Measurements from ENCODE around the gene BGLAP.

Gene BGLAP

DNA sequence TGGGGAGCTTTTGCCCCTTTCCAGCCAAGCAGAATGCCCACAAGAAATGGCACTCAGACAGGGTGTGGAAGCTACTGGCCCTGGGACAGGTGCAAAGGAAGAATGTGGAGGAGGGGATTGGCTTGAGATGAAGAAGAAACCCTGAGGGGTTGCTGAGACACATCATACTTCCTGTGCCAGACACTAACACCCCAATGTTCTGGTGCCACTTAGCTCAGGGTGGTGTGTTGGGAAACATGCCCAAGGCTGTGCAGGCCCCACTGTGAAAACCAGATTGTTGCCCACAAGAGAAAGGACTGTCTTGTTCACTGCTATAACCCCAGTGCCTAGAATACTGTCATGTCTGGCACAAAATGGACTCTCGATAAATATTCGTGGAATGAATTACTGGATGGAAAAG, 15.7 kb downstream of the BGLAP start:
- DNase-seq (ENCODE audit: low read depth) = no peak

DNA sequence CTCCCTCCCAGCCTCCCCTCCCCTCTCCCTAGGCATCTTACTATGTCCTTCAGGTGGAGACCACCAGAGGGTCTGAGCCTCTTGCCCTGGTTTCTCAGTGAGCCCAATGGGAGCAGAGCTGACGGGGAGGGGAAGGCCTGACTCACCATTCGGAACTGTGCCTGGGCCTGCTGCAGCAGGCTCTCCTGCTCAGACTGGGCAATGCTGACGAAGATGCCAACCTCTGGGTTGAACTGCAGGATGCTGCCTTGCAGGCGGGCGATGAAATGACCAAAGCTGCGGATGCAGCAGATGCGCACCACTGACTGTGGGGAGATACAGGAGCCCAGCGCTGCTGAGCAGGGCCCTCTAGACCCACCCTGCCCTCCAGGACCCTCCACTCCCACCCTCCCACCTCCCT, 16.9 kb downstream of the BGLAP start:
- DNase-seq (ENCODE audit: low read depth) = no peak

DNA sequence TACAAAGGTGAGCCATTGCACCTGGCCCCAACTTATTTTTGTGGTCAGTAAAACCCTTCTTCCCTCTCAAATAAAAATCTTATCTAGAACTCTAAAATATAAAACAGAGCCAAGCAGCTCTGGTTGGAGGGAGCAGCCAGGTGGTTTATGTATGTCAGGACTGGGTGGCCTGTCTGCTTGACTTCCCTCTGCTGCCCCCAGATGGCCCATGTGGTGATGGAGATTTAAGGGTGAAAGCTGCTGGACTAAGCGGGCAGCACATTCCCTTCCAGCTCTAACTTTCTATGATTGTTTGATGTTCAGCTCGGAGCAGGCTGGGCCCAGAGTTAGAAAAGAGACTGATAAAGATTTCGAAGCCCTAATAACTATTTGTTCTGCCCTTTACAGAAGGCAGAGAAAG, 17.8 kb downstream of the BGLAP start:
- DNase-seq (ENCODE audit: low read depth) = no peak

DNA sequence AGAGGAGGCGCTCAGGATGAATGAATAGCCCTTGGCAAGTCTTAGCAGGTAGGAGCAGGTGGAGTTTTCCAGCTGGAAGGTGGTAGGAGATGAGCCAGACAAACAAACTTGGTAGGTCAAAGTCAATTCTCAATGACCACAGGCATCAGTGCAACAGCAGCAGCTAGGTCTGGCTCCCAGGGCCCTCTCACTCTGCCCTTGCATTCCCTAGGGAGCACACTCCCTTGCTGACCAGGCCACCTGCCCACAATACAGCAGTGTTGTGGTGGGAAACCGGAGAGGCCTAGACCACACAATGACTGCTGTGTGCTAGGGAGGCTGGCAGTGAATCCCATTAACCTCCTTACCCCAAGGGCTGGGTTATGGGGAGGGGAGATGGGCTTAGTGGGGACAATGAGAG, 18.9 kb downstream of the BGLAP start:
- no peak for DNase-seq (ENCODE audit: low read depth)

DNA sequence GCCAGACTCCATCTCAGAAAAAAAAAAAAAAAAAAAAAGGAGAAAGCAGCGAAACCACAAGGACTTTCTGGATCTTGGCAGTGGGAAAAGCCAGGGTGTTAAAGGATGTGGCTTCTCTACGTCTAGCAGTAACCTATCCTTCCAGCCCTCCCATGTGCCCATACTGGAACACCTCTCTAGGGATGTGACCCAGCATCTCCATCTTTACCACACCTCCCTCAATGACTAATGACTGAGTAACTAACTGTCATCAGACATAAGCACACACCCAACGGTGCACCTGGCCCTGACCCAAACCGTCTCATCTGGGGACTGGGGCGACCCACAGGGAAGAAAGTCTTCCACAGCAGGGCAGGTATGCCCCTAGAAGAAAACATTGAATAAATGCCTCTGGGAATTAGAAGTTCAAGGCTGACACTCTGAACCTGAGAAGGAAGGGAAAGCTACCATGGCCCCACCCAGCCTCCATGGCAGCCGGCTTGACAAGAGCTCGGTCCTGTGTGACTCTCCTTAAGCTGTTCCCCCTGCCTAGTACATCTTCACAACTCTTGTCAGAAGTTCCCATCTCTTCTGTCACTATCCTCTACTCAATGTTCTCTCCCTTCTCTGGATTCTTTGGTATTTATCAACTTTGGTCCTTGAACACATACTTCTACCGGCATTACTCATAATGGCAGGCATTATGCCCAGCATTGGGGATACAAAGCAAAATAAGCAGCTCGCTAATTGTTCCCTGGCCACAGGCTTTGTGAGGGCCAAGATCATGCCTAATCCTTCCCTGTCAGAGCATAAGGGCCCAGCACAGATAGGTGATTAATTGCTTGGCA, 20.7 kb downstream of the BGLAP start:
- no peak for DNase-seq (ENCODE audit: low read depth)

DNA sequence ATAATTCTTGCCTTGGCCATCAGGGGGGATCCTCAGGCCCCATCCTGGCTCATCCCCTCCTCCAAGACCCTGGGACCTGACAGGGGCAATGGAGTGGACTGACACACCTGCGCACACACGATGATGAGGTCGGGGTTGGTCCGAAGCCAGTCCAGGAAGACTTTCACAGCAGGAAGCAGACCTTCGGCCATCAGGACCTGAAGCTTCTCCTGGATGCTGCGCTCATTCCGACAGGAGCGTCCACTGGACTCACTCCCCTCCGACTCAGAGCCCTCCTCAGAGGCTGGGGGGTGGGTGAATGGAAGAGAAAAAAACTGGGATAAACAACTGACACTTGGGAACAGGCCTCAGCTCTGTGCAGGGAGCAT, 21.3 kb downstream of the BGLAP start:
- DNase-seq (ENCODE audit: low read depth) = no peak

DNA sequence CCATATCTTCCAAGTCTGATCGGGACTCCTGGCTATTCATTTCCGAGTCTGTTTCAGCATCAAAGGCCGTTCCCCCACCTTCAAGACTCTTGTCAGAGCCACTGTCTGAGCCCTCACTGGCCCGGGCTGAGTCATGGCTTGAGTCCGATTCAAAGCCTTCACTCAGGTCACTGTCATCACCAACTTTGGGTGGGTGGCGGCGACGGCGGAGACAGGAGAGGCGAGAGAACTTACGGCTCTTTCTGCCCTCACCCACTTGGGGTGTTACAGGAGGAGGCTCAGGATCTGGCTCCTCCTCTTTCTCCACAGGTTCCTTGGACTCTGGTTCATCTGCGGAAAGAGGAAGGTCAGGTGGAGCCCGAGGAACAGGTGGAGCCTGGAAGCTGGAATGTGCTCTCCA, 24.1 kb downstream of the BGLAP start:
- no peak for DNase-seq (ENCODE audit: low read depth)

DNA sequence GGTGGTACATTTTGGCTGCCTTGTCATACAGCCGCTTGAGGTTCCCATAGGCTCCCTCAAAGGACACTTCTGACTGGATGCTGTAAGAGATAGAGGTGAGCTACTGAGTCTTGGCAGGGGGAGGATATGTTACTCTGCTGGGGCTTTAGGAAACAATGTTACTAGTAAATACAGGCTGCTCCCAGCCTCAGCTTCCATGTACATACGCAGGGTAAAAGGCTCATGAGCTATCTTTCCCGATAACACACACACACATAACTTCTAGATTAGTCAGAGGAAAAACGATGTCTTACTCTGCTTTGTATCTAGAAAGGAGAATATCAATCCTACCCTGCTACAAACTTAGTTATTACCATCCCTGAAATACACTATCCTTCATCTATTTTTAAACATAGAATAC, 26.4 kb downstream of the BGLAP start:
- DNase-seq (ENCODE audit: low read depth) = no peak

DNA sequence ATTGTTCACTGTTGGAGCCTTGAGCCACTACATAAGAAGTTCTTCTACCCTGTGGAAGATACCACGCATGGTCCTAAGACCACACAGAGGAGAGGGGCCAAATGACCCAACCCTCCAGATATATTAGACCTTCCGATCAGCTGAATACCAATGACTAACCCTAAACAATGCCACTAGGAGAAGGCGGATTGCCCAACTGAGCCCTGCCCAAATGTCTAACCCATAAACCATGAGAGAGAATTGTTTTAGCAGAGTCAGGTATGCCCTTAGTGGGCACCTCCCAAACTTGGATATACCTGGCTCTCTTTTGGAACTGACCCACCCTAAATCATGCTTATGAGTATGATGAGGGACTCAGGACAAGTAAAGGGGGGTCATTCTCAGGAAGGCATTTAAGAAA, 28.3 kb downstream of the BGLAP start:
- DNase-seq (ENCODE audit: low read depth) = no peak

DNA sequence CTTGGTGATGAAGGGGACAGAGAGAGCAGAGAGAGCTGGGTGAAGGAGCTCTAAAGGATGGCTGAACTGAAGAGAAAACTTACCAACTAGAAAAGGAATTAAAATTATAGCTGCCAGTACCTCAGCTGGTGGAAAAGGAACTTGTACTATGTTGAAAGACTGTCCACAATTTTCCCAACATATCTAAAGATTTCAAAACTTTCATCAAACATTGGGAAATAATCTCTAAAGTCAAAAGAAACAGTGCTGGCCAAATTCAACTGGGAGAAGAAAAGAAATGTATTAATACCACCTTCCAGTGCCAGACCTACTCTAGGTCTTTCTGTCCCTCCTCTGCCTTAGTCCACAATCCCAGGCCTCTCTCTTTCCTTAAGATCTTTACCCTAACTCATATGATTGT, 34.5 kb downstream of the BGLAP start:
- DNase-seq (ENCODE audit: low read depth) = no peak

DNA sequence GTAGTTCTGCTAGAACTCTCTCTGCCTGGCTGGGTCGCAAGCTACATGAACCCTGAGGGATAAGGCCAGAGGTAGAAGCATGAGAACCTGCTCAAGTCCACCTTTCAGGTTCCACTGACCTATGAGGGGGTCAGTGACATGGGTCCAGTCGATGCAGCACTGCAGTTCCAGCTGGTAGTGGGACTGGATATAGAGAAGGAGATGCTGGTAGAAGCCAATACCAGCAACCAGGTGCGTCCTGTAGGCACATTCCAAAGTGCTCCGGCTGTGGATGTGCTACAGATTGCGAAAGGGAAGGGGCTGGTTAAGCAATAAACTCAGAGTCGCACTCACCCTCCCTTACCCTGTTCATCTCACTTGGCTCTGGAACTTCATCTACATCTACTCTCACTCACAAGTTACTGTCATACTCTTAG, 35.0 kb downstream of the BGLAP start:
- no peak for DNase-seq (ENCODE audit: low read depth)

DNA sequence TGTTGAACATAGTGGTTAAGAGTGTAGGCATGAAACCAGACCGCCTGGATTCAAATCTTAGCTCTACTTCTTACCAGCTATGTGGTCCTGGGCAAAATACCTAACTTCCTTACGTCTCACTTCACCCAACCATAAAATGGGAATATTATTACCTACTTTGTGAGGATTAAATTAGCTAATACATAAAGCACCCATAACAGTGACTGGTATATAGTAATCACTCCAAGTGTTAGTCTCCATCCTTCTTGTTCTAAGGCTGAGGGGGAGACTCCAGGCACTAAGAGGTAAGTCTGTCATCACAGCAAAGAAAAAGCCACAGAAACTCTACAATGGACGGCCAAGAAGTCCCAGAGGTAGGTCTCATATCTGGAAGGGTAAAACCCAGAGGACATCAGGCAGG, 37.9 kb downstream of the BGLAP start:
- no peak for DNase-seq (ENCODE audit: low read depth)

DNA sequence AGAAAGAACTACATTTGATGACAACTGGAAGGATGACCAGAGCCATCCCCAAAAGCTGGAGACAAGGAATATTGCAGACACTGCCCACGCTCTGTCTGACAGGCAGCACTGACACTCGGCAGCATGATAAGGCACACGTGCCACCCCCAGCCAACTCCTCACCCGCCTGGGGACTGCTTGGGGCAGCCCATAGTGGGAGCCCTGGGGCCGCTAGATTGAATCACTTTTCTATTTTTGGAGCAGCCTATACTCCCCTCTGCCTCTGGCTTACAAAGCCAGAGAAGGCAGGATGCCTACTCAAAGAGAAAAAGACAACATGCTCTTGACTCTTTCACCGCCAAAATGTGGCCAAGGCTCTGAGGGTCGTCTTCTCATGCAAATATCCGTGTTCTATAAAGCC, 39.3 kb downstream of the BGLAP start:
- DNase-seq (ENCODE audit: low read depth) = no peak

DNA sequence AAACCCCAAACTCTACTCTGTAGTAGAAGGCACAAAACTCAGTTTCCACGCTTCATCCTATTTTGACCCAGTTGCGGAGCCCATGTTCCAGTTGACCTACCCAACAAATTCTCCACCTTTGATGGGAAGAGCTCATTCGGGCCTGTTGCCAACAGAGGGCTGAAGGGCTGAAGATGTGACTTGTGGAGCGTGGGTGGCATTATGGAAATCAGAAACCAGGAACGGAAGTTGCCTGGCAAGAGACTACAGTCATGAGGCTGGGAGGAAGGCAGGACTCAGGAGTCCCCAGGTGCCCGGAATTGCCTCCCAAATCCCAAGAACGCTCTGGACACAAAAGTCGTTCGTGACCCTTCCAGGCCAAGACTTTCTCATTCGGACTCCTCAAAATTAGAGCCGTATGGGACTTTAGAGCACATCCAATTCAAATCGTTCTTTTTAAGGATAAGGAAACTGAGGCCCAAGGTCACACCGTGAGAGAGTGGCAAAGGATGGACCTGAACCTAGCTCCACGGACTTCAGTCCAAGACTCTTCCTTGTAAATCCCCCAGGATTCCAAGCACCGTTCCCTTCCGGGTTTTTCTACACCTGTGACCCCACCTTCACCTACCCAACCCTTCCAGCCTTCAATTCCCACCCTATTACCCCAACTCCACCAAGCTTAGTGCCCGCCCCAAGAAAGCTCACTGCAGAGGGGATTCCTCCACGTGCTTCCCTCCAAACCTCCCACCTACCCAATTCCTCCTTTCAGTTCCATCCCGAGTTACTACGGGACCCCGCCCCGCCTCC, 39.9 kb downstream of the BGLAP start:
- DNase-seq (ENCODE audit: low read depth) = no peak

DNA sequence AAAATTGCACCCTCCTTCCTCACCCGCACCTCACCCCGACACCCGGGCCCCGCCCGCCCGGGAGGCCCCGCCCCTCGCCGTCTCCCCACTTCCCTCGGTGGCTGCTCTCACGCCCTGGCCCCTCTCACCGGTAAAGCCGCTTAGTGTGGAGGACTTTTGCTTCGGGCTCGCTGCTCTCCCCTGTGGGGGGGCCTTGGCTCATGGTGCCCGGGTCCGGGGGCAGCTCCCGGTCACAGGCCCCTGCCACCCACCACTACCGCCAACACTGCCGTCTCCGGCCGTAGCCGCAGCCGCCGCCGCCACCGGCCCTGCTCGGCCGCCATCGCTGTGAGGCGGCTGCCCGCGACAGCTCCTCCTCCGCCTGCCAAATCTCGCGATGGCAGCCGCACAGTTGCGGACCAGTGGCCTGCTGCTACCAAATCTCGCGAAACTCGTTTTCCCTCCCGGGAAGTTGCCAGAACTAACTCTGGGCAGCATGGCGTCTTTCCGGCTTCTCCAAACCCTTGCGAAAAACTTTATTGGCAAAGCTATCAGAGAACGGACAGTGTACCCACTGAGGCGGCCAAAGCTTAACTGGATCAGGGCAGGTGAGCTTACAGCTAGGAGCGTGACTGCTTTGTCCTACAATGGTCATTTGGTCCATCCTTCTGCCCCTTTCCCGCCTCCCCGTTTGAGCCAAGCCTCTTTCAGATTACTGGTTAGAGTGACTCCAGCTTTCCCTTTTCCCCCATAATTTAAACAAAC, 40.7 kb downstream of the BGLAP start, which contains the start of gene SMG5:
TSS of gene SMG5 (minus strand) at position 347 of the 744 bp plus-strand sequence. CDS start at position 202, 145 bp downstream.
- DNase-seq (ENCODE audit: low read depth) = peak; percentile 95

DNA sequence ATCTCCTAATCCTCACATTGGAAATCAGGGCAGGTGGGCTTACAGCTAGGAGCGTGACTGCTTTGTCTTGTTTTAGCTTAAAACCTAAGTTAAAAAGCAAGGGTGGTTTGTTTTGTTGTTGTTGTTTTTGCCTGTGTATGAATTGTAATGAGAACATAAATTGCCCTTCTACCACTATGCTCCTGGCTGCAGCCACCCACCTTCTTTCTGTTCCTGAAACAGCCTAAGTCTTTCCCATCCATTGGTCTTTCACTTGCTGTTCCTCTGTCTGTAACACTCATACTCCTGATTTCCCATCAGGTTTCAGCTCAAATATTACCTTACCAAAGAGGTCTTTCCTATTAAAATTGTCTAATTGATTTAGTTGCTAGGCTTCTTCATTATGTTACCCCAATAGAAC, 41.5 kb downstream of the BGLAP start:
- DNase-seq (ENCODE audit: low read depth) = no peak

DNA sequence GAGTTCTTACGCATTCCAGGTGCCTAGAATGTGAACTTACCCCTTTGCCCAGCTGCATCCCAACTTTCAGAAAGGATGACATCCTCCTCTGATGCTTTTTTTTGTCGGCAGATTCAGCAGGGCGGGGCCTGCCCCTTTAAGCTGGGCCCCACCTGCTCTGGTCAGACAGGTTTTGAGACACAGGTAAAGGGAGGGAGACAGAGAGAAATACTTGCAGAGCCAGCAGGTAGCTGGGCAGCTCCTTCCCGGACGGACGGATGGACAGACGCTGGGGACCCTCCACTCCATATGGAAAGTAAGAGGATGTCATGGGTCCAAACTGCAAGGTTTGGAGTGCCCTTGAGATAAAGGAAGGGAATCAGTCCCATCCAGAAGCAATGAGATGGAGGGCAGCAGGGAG, 42.1 kb downstream of the BGLAP start, which contains the start of gene TMEM79:
TSS of gene TMEM79 (plus strand) at position 214 of the 400 bp plus-strand sequence. CDS start 902 bp downstream, outside the sequence.
- no peak for DNase-seq (ENCODE audit: low read depth)

DNA sequence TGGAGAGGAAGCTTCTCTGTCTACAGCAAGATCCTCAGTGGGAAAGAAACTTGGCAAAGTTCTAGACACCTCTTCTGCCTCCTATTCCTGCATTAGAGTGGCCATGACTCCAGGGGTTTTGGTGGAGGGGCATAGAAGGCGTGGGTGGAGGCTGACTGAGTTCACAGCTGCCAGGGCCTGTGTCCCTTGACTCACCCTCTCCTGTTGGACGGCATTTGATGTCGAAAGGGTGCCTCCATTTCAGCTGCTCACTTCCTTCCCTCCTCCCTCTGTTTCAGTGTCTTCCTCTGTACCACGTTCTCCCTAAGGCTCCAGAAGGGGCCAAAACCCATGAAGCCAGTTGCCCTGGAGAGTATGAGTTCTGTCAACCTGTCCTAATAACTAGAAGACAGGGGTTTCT, 42.8 kb downstream of the BGLAP start:
- DNase-seq (ENCODE audit: low read depth) = no peak

DNA sequence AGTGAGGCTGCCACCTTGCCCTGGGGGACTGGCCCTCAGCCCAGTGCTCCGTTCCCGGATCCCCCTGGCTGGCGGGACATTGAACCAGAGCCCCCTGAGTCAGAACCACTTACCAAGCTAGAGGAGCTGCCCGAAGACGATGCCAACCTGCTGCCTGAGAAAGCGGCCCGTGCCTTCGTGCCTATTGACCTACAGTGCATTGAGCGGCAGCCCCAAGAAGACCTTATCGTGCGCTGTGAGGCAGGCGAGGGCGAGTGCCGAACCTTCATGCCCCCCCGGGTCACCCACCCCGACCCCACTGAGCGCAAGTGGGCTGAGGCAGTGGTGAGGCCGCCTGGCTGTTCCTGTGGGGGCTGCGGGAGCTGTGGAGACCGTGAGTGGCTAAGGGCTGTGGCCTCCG, 43.5 kb downstream of the BGLAP start:
- DNase-seq (ENCODE audit: low read depth) = no peak

DNA sequence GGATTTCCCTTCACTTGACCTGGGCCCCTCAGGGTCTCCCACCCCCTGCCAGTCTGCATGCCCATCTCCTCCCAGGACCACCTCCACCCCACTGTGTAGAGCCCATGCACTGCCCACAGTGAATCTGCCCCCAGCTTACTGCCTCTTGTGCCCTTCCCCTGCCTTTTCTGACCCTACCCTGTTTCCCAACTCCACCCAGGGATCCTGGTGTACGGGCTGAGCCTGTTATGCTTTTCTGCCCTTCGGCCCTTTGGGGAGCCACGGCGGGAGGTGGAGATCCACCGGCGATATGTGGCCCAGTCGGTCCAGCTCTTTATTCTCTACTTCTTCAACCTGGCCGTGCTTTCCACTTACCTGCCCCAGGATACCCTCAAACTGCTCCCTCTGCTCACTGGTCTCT, 44.1 kb downstream of the BGLAP start:
- DNase-seq (ENCODE audit: low read depth) = no peak

DNA sequence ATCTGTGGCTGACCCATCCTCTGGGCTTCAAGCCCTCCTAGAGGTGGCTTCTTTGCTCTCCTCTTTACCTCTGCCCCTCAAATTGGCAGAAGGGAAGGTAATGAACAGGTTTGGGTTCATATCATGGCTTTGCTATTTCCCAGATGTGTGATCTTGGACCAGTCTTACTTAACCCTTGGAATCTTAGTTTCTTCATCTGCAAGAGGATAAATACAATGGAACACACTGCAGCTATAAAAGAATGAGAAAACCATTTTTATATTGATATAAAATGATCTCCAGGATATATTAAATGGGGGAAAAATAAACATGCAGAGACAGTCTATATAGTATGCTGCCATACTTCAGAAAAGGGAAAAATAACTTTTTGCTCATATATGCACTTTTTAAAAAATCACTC, 47.9 kb downstream of the BGLAP start:
- no peak for DNase-seq (ENCODE audit: low read depth)

DNA sequence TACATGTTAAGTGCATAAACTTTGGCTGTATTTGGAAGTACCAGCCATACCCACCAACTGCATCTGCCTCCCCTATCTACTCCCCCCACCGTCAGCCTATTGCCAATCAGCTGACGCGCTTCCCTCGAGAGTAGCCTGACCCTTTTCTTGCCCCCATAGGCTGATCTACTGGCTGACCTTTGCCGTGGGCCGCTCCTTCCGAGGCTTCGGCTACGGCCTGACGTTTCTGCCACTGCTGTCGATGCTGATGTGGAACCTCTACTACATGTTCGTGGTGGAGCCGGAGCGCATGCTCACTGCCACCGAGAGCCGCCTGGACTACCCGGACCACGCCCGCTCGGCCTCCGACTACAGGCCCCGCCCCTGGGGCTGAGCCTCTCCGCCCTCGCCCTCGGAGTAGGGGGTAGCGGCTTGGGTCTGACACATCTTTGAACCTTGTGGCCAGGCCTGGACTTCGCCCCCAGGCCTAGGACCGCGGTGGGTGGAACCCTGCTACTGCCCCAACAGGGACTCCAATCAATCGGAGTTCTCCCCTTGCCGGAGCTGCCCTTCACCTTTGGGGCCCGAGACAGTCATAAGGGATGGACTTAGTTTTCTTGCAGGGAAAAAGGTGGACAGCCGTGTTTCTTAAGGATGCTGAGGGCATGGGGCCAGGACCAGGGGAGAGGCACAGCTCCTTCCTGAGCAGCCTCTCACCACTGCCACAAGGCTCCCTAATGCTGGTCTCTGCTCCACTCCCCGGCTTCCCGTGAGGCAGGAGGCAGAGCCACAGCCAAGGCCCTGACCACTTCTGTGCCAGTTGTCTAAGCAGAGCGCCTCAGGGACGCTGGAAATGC, 49.5 kb downstream of the BGLAP start:
- no peak for DNase-seq (ENCODE audit: low read depth)

Data from non-pigmented ciliary epithelial cell (primary cell).